SJCRH30 (cell line): ENCODE results near the gene APLP2. TPM values are rescaled to one million over a fixed set of nuclear protein-coding genes. Genes with fewer than 3 reads are reported as not detected.

ENCODE experiments used
- DNase-seq, 2 experiments: peaks; one replicate each; pipeline ENCODE4 v3.0.0-alpha.2; 2015 to 2020
- H3K27ac ChIP-seq: fragments of 250-450 bp; sonication (Bioruptor Pico); 2 replicates; pipeline ENCODE4 v1.5.1; 2020; ENCODE audit warnings: mild to moderate bottlenecking, moderate library complexity
- H3K27me3 ChIP-seq: fragments of 250-450 bp; sonication (Bioruptor Pico); 2 replicates; pipeline ENCODE4 v1.5.1; 2020; ENCODE audit warnings: mild to moderate bottlenecking, moderate library complexity
- H3K36me3 ChIP-seq: fragments of 250-450 bp; sonication (Bioruptor Pico); 2 replicates; pipeline ENCODE4 v1.5.1; 2020; ENCODE audit warnings: mild to moderate bottlenecking, moderate library complexity
- H3K4me1 ChIP-seq: fragments of 250-450 bp; sonication (Bioruptor Pico); 2 replicates; pipeline ENCODE4 v1.5.1; 2020; ENCODE audit warnings: mild to moderate bottlenecking, moderate library complexity
- H3K4me3 ChIP-seq: fragments of 250-450 bp; sonication (Bioruptor Pico); 2 replicates; pipeline ENCODE4 v1.5.1; 2020; ENCODE audit warnings: mild to moderate bottlenecking, moderate library complexity
- H3K9me3 ChIP-seq: fragments of 250-450 bp; sonication (Bioruptor Pico); replicated peaks from 2 replicates; pipeline ENCODE4 v1.5.1; 2020; ENCODE audit warnings: mild to moderate bottlenecking, moderate library complexity
- total RNA-seq: library from RNA; depleted of rRNA; stranded (reverse); fragments of >200 nt; shearing (Covaris generic); gene quantifications from 2 replicates; pipeline ENCODE4 v1.2.3, GENCODE V29; 2014

Gene APLP2
- total RNA-seq, 1 experiment from 2014 or later = 83.1 TPM

- Histone ChIP-seq H3K27ac (no peak overlapping the region), H3K9me3 (no peaks in the 10 kb centered on the region), H3K4me1 (no peaks in the 10 kb centered on the region), H3K27me3 (no peaks in the 10 kb centered on the region), H3K4me3 (no peak overlapping the region), H3K36me3 (peaks cover 2% of the 10 kb centered on the region; the same call in 1 of the 2 replicates)
- DNase-seq = no peak
These were observed 57.8 kb downstream of the APLP2 start for GRCh38 chr11:130127509-130127908.

GRCh38 chr11:130128626-130129025 lies 58.9 kb downstream of the APLP2 start:
- Histone ChIP-seq H3K4me3 (no peak overlapping the region), H3K27ac (no peak overlapping the region), H3K27me3 (no peaks in the 10 kb centered on the region), H3K9me3 (no peaks in the 10 kb centered on the region), H3K36me3 (no peaks in the 10 kb centered on the region), H3K4me1 (no peaks in the 10 kb centered on the region)
- DNase-seq = no peak

GRCh38 chr11:130129922-130130321 lies 60.2 kb downstream of the APLP2 start:
- H3K9me3 ChIP-seq = no peaks in the 10 kb centered on the region
- no peaks in the 10 kb centered on the region for H3K27me3 ChIP-seq
- H3K4me1 ChIP-seq = no peaks in the 10 kb centered on the region
- no peaks in the 10 kb centered on the region for H3K36me3 ChIP-seq
- no peak for DNase-seq
- H3K4me3 ChIP-seq = no peak overlapping the region
- H3K27ac ChIP-seq = no peak overlapping the region

GRCh38 chr11:130131961-130132850 lies 62.5 kb downstream of the APLP2 start:
- Histone ChIP-seq H3K27ac (no peak overlapping the region), H3K4me1 (no peaks in the 10 kb centered on the region), H3K9me3 (no peaks in the 10 kb centered on the region), H3K4me3 (no peak overlapping the region), H3K36me3 (no peaks in the 10 kb centered on the region), H3K27me3 (no peaks in the 10 kb centered on the region)
- peak; percentile 25 to 68 for DNase-seq

GRCh38 chr11:130133716-130134115 lies 64.0 kb downstream of the APLP2 start:
- DNase-seq = no peak
- H3K27ac ChIP-seq = no peak overlapping the region
- H3K9me3 ChIP-seq = no peaks in the 10 kb centered on the region
- H3K4me3 ChIP-seq = no peak overlapping the region
- no peaks in the 10 kb centered on the region for H3K4me1 ChIP-seq
- H3K36me3 ChIP-seq = no peaks in the 10 kb centered on the region
- no peaks in the 10 kb centered on the region for H3K27me3 ChIP-seq

GRCh38 chr11:130136107-130136506 lies 66.4 kb downstream of the APLP2 start:
- Histone ChIP-seq H3K27ac (no peak overlapping the region), H3K4me3 (no peak overlapping the region), H3K27me3 (no peaks in the 10 kb centered on the region), H3K4me1 (no peaks in the 10 kb centered on the region), H3K36me3 (no peaks in the 10 kb centered on the region), H3K9me3 (no peaks in the 10 kb centered on the region)
- no peak for DNase-seq

GRCh38 chr11:130137999-130138398 lies 68.3 kb downstream of the APLP2 start:
- H3K4me1 ChIP-seq = no peaks in the 10 kb centered on the region
- no peak overlapping the region for H3K27ac ChIP-seq
- no peak for DNase-seq
- no peaks in the 10 kb centered on the region for H3K9me3 ChIP-seq
- H3K36me3 ChIP-seq = no peaks in the 10 kb centered on the region
- H3K27me3 ChIP-seq = no peaks in the 10 kb centered on the region
- H3K4me3 ChIP-seq = no peak overlapping the region

GRCh38 chr11:130139401-130139800 lies 69.7 kb downstream of the APLP2 start:
- no peaks in the 10 kb centered on the region for H3K27me3 ChIP-seq
- peaks cover 3% of the 10 kb centered on the region; the same call in 1 of the 2 replicates for H3K36me3 ChIP-seq
- DNase-seq = no peak
- H3K4me3 ChIP-seq = no peak overlapping the region
- H3K27ac ChIP-seq = no peak overlapping the region
- no peaks in the 10 kb centered on the region for H3K9me3 ChIP-seq
- no peaks in the 10 kb centered on the region for H3K4me1 ChIP-seq

GRCh38 chr11:130141561-130142341 lies 72.1 kb downstream of the APLP2 start:
- H3K4me1 ChIP-seq = no peaks in the 10 kb centered on the region
- H3K27me3 ChIP-seq = no peaks in the 10 kb centered on the region
- no peak overlapping the region for H3K4me3 ChIP-seq
- DNase-seq = no peak
- H3K27ac ChIP-seq = no peak overlapping the region
- H3K9me3 ChIP-seq = no peaks in the 10 kb centered on the region
- peaks cover 3% of the 10 kb centered on the region; the same call in 1 of the 2 replicates for H3K36me3 ChIP-seq

- DNase-seq = no peak
- no peaks in the 10 kb centered on the region for H3K4me1 ChIP-seq
- no peaks in the 10 kb centered on the region for H3K27me3 ChIP-seq
- no peaks in the 10 kb centered on the region for H3K9me3 ChIP-seq
- peaks cover 3% of the 10 kb centered on the region; the same call in 1 of the 2 replicates for H3K36me3 ChIP-seq
- H3K4me3 ChIP-seq = no peak overlapping the region
- H3K27ac ChIP-seq = no peak overlapping the region
These were observed 74.4 kb downstream of the APLP2 start for GRCh38 chr11:130144141-130144540.

- H3K36me3 ChIP-seq = peaks cover 3% of the 10 kb centered on the region; the same call in 1 of the 2 replicates
- no peaks in the 10 kb centered on the region for H3K4me1 ChIP-seq
- H3K9me3 ChIP-seq = no peaks in the 10 kb centered on the region
- H3K27me3 ChIP-seq = no peaks in the 10 kb centered on the region
- no peak for DNase-seq
- no peak overlapping the region for H3K4me3 ChIP-seq
- H3K27ac ChIP-seq = no peak overlapping the region
These were observed 75.2 kb downstream of the APLP2 start for GRCh38 chr11:130144861-130145281.

GRCh38 chr11:130145311-130145812 lies 75.7 kb downstream of the APLP2 start:
- Histone ChIP-seq H3K4me3 (no peak overlapping the region), H3K4me1 (no peaks in the 10 kb centered on the region), H3K36me3 (peaks cover 3% of the 10 kb centered on the region; the same call in 1 of the 2 replicates), H3K27me3 (no peaks in the 10 kb centered on the region), H3K9me3 (no peaks in the 10 kb centered on the region), H3K27ac (no peak overlapping the region)
- no peak for DNase-seq

GRCh38 chr11:130145975-130146776 lies 76.5 kb downstream of the APLP2 start:
- peaks cover 3% of the 10 kb centered on the region; the same call in 1 of the 2 replicates for H3K36me3 ChIP-seq
- DNase-seq = no peak
- no peak overlapping the region for H3K27ac ChIP-seq
- no peaks in the 10 kb centered on the region for H3K27me3 ChIP-seq
- H3K4me1 ChIP-seq = no peaks in the 10 kb centered on the region
- no peak overlapping the region for H3K4me3 ChIP-seq
- no peaks in the 10 kb centered on the region for H3K9me3 ChIP-seq

- H3K27me3 ChIP-seq = no peaks in the 10 kb centered on the region
- no peaks in the 10 kb centered on the region for H3K9me3 ChIP-seq
- no peaks in the 10 kb centered on the region for H3K4me1 ChIP-seq
- H3K36me3 ChIP-seq = peaks cover 3% of the 10 kb centered on the region; the same call in 1 of the 2 replicates
- H3K4me3 ChIP-seq = no peak overlapping the region
- no peak overlapping the region for H3K27ac ChIP-seq
- no peak for DNase-seq
These were observed 77.1 kb downstream of the APLP2 start for GRCh38 chr11:130146796-130147195.
